MCF 10A (cell line): ENCODE measurements around the gene CHST3. TPM values are rescaled to one million over a fixed set of nuclear protein-coding genes. Genes with fewer than 3 reads are reported as not detected.

ENCODE experiments used
- BruUV-seq: library from RNA; stranded (reverse); fragments of 400-500 nt; replicated peaks from 2 replicates; lab custom pipeline; 2021; lab: Mats Ljungman, UMichigan
- CTCF ChIA-PET: fragments of 300-600 bp; sonication (Branson Sonifier 250); formaldehyde crosslinking; extraction: SDS; loops from one replicate; lab custom pipeline; 2021; ENCODE audit warnings: antibody characterized with exemption, inconsistent platforms; lab: Yijun Ruan, JAX
- POLR2A ChIA-PET: fragments of 300-600, 350-650 bp; sonication (Branson Sonifier 250); formaldehyde crosslinking; extraction: SDS; loops from one replicate; lab custom pipeline; 2020; ENCODE audit warnings: antibody characterized with exemption, inconsistent platforms; lab: Yijun Ruan, JAX
- DNase-seq: peaks from one replicate; pipeline ENCODE4 v3.0.0-alpha.2; 2018; ENCODE audit not compliant: unreplicated experiment
- H3K27ac Mint-ChIP-seq: one replicate; pipeline ENCODE4 v1.8.0; 2022; ENCODE audit warnings: mild to moderate bottlenecking, low read depth, mixed read lengths; ENCODE audit not compliant: unreplicated experiment
- H3K27me3 Mint-ChIP-seq: one replicate; pipeline ENCODE4 v1.8.0; 2022; ENCODE audit warnings: mixed read lengths; ENCODE audit not compliant: insufficient read depth, unreplicated experiment
- H3K36me3 Mint-ChIP-seq: one replicate; pipeline ENCODE4 v1.8.0; 2022; ENCODE audit warnings: mild to moderate bottlenecking, moderate library complexity, mixed read lengths; ENCODE audit not compliant: insufficient read depth, unreplicated experiment
- H3K4me1 Mint-ChIP-seq: one replicate; pipeline ENCODE4 v1.8.0; 2022; ENCODE audit warnings: mixed read lengths; ENCODE audit not compliant: insufficient read depth, unreplicated experiment
- H3K4me3 Mint-ChIP-seq: one replicate; pipeline ENCODE4 v1.8.0; 2022; ENCODE audit warnings: mild to moderate bottlenecking, moderate library complexity, mixed read lengths; ENCODE audit not compliant: unreplicated experiment
- H3K9me3 Mint-ChIP-seq: one replicate; pipeline ENCODE4 v1.8.0; 2022; ENCODE audit warnings: mixed read lengths; ENCODE audit not compliant: unreplicated experiment
- CTCF ChIP-seq: fragments of 200-600 bp; IDR thresholded peaks from one replicate; pipeline ENCODE4 v1.8.0; 2022; ENCODE audit warnings: antibody characterized with exemption, mild to moderate bottlenecking; ENCODE audit not compliant: unreplicated experiment
- intact Hi-C: fragments of 100-400 bp; cut with micrococcal nuclease; formaldehyde crosslinking; loops from 2 replicates; pipeline ENCODE4 v1.14.1; 2022
- total RNA-seq: library from RNA; stranded (reverse); gene quantifications from 2 replicates; pipeline ENCODE4 v1.2.3, GENCODE V29; 2022

CHST3 gene
- total RNA-seq, 1 experiment from 2014 or later: 28.7 TPM

- no peak overlapping the region for H3K27ac Mint-ChIP-seq
- DNase-seq: no peak
- intact Hi-C loops: no loop called here
- no peaks in the 10 kb centered on the region for H3K36me3 Mint-ChIP-seq
- peak; percentile 14 for TF ChIP-seq CTCF
- BruUV-seq: no TSS peak
- H3K27me3 Mint-ChIP-seq: peaks cover 12% of the 10 kb centered on the region
- ChIA-PET CTCF (interaction anchor here (0.6 to 2.1 kb wide), 5 partner anchors 8 to 167 kb away, joined by 3 to 7 read pairs (median 3); no protein-coding TSS in a partner anchor), POLR2A (interaction anchor here (0.6 to 0.7 kb wide), 2 partner anchors 24 to 50 kb away, joined by 3 read pairs; no protein-coding TSS in a partner anchor)
- H3K4me1 Mint-ChIP-seq: peaks cover 5% of the 10 kb centered on the region
- H3K9me3 Mint-ChIP-seq: no peaks in the 10 kb centered on the region
- no peak overlapping the region for H3K4me3 Mint-ChIP-seq
Measured at GRCh38 chr10:72061491-72061890, 97.3 kb downstream of the CHST3 start.

DNA sequence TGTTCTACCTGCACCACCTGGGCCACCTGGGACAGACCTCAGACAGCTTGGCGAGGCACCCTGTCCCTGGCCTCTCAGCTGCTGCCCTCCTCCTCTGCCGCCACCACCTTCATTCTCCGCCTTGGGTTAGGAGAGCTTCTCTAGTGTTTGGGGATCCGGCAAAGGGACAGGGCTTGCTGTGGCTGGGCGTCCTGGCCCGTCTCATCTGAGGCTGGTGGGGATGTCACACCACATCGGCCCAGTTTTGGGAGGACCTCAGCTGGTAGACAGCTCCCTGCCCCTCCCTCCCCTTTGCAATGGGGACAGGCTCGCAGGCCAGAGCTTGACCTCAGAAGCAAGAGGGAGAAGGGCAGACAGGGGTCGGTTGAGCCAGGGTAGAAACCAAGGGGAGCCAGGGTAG, 97.7 kb downstream of the CHST3 start:
- Mint-ChIP-seq H3K27me3 (peaks cover 12% of the 10 kb centered on the region), H3K4me3 (no peak overlapping the region), H3K9me3 (no peaks in the 10 kb centered on the region), H3K36me3 (no peaks in the 10 kb centered on the region), H3K27ac (no peak overlapping the region), H3K4me1 (peaks cover 5% of the 10 kb centered on the region)
- intact Hi-C loops: no loop called here
- POLR2A ChIA-PET: interaction anchor here (0.6 to 0.7 kb wide), 2 partner anchors 24 to 51 kb away, joined by 3 read pairs; no protein-coding TSS in a partner anchor
- DNase-seq: no peak
- no peak for TF ChIP-seq CTCF
- no TSS peak for BruUV-seq
- CTCF ChIA-PET: interaction anchor here (0.6 to 1.3 kb wide), 5 partner anchors 8 to 255 kb away, joined by 3 to 4 read pairs (median 3); no protein-coding TSS in a partner anchor

GRCh38 chr10:72062382-72062781, 98.2 kb downstream of the CHST3 start:
- DNase-seq: no peak
- H3K4me3 Mint-ChIP-seq: no peak overlapping the region
- BruUV-seq: no TSS peak
- intact Hi-C loops: no loop called here
- peaks cover 5% of the 10 kb centered on the region for H3K4me1 Mint-ChIP-seq
- ChIA-PET POLR2A (interaction anchor here (0.7 kb wide), 1 partner anchor 23 kb away, joined by 3 read pairs; no protein-coding TSS in a partner anchor), CTCF (interaction anchor here (0.6 to 1.8 kb wide), 4 partner anchors 13 to 256 kb away, joined by 3 to 6 read pairs (median 4); no protein-coding TSS in a partner anchor)
- H3K36me3 Mint-ChIP-seq: no peaks in the 10 kb centered on the region
- H3K9me3 Mint-ChIP-seq: no peaks in the 10 kb centered on the region
- no peak overlapping the region for H3K27ac Mint-ChIP-seq
- peaks cover 12% of the 10 kb centered on the region for H3K27me3 Mint-ChIP-seq
- no peak for TF ChIP-seq CTCF

Other genes with a start within 250 kb of the CHST3 start
- not detected in 2 replicates for gene C10orf105, start 244.6 kb upstream of the CHST3 start, total RNA-seq
- 3.6 and 7.0 TPM in 2 replicates for gene VSIR, start 190.9 kb upstream of the CHST3 start, total RNA-seq
- gene PSAP, start 113.1 kb upstream of the CHST3 start, total RNA-seq: 506 and 692 TPM in 2 replicates
- 1.2 and 1.3 TPM in 2 replicates for gene SPOCK2, start 124.2 kb downstream of the CHST3 start, total RNA-seq